NCI-H460 (cell line): ENCODE results near the gene BLOC1S4. TPM values are rescaled to one million over a fixed set of nuclear protein-coding genes. Genes with fewer than 3 reads are reported as not detected.
"Not testable (repeated sequence)": the region's sequence is repeated elsewhere in the genome, so short reads cannot be mapped to it uniquely, and the experiment has no call there.

Experiments used
- DNase-seq: peaks from one replicate; pipeline ENCODE4 v3.0.0-alpha.2; 2016; ENCODE audit warnings: low read depth; ENCODE audit errors: extremely low read depth
- polyA plus RNA-seq: library from polyadenylated mRNA; depleted of rRNA; stranded (reverse); fragments of >200 nt; gene quantifications from 2 replicates; pipeline ENCODE4 v1.2.3, GENCODE V29; 2014; cell fraction: nucleus; rRNA removed
- total RNA-seq: library from RNA; depleted of rRNA; stranded (reverse); fragments of >200 nt; shearing (Covaris generic); gene quantifications from 2 replicates; pipeline ENCODE4 v1.2.3, GENCODE V29; 2014; rRNA removed

Gene BLOC1S4
- 17.6 and 18.4 TPM in 2 replicates for total RNA-seq
- polyA plus RNA-seq, result 25.8 and 34.5 TPM in 2 replicates

GRCh38 chr4:6716018-6716911 is at the start of gene BLOC1S4:
Gene BLOC1S4 (plus strand): TSS chr4:6716174. CDS start chr4:6716210, 36 bp downstream.
- peak; percentile 72 for DNase-seq

GRCh38 chr4:6668391-6668790 is 47.6 kb upstream of the BLOC1S4 start:
- no peak for DNase-seq

- no peak for DNase-seq
These were observed 44.3 kb upstream of the BLOC1S4 start for GRCh38 chr4:6671648-6672047.

- DNase-seq, result no peak
These were observed 43.8 kb upstream of the BLOC1S4 start for GRCh38 chr4:6672131-6672530.

- DNase-seq, result not testable (repeated sequence)
These were observed 43.3 kb upstream of the BLOC1S4 start for GRCh38 chr4:6672541-6673190.

- not testable (repeated sequence) for DNase-seq
These were observed 42.7 kb upstream of the BLOC1S4 start for GRCh38 chr4:6673191-6673659.

GRCh38 chr4:6673660-6674499 is 42.1 kb upstream of the BLOC1S4 start:
- DNase-seq, result peak; percentile 78

GRCh38 chr4:6674500-6675149 is 41.3 kb upstream of the BLOC1S4 start:
- DNase-seq, result no peak

GRCh38 chr4:6676722-6677558 is 39.0 kb upstream of the BLOC1S4 start:
- no peak for DNase-seq

GRCh38 chr4:6680372-6681034 is 35.5 kb upstream of the BLOC1S4 start:
- DNase-seq, result no peak

GRCh38 chr4:6681191-6681590 is 34.8 kb upstream of the BLOC1S4 start:
- DNase-seq, result no peak

GRCh38 chr4:6682862-6683590 is 32.9 kb upstream of the BLOC1S4 start:
- DNase-seq, result no peak

- DNase-seq, result no peak
These were observed 31.3 kb upstream of the BLOC1S4 start for GRCh38 chr4:6684656-6685055.

GRCh38 chr4:6686104-6686787 is 29.7 kb upstream of the BLOC1S4 start:
- DNase-seq, result no peak

- DNase-seq, result no peak
These were observed 27.8 kb upstream of the BLOC1S4 start for GRCh38 chr4:6687947-6688878.

- no peak for DNase-seq
These were observed 27.0 kb upstream of the BLOC1S4 start for GRCh38 chr4:6688879-6689505.
